ENCODE results near the gene UGT1A3.
"Not testable (repeated sequence)": the region's sequence is repeated elsewhere in the genome, so short reads cannot be mapped to it uniquely, and the experiment has no call there.

The UGT1A3 gene

GRCh38 chr2:233728723-233729301 lies at the start of gene UGT1A3:
UGT1A3 (plus strand) TSS chr2:233729042; CDS start chr2:233729127, 85 bp downstream.
- no peak for DNase-seq

DNA sequence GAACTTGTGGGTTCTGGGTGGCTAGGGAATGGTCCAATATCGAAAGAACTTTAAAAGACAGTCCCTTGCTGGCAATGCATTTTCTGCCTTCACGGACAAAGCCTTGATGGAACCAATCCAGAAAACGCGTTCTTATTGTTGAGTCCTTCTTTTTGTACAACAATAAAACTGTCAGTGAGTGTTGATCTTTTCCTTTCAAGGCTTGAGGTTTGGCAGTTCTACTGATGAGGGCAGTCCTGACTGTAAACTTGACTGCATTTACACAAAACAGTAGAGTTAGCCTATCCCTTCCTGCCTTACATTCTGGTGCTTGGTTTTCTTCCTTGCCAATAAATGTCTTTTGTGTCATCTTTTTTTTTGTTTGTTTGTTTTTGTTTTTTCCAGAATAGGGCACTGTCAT lies 49.6 kb upstream of the UGT1A3 start:
- DNase-seq = no peak

DNA sequence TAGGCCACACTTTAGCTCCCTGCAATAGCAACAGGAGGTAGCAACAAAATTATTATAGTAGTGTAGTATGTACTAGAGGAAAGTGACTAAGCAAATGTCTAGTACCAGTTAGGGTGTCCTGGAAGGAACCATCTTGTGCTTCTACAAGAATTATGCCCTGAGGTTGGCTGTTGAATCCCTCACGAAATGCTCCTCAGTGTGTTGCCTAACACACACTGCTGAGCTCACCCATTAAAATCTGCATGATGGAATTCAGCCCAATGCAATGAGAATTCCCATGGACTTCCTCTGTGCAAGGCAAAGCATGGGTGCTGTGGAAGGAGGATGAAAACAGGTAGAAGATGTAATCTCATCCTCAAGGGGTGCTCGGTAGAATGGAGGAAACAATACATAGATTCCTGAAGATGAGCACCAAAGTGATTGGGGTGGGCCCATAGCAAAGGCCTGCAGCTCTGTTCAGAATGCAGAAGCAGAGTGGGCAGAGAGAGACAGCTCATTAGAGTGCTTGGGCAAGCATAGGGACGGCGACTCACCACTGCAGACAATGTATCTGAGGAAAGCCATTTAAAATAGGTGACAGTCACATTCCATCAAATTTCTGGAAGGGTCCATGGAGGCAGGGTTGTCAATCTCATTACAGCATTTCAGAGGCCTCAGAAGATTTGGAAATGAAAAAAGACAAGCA lies 48.3 kb upstream of the UGT1A3 start:
- DNase-seq = no peak

GRCh38 chr2:233681521-233682099 lies 47.2 kb upstream of the UGT1A3 start, which contains the start of gene UGT1A7:
UGT1A7 (plus strand) TSS chr2:233681901; CDS start chr2:233681938, 37 bp downstream.
- no peak for DNase-seq

- DNase-seq = no peak
These were observed 44.2 kb upstream of the UGT1A3 start for GRCh38 chr2:233684640-233685039.

GRCh38 chr2:233686928-233687327 lies 41.9 kb upstream of the UGT1A3 start:
- no peak for DNase-seq

GRCh38 chr2:233688341-233688740 lies 40.5 kb upstream of the UGT1A3 start:
- DNase-seq = no peak

DNA sequence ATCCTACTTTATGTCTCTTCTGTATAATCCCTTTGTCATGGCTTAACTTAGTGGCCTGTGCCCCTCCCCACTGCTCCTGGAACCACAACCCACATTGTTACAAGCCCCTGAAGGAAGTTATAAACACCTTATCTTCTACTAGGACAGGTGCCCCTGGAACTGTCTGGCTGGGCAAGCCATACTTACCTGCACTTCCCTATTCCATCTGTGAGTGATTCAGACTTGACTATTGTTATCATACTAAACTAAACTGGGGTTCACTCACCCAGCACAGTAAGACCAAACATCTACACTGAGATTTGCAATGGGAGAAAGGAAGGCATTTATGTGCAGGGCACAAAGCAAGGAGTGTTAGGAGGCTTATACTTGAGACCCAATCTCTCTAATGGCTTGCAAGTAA lies 39.8 kb upstream of the UGT1A3 start:
- DNase-seq = no peak

DNA sequence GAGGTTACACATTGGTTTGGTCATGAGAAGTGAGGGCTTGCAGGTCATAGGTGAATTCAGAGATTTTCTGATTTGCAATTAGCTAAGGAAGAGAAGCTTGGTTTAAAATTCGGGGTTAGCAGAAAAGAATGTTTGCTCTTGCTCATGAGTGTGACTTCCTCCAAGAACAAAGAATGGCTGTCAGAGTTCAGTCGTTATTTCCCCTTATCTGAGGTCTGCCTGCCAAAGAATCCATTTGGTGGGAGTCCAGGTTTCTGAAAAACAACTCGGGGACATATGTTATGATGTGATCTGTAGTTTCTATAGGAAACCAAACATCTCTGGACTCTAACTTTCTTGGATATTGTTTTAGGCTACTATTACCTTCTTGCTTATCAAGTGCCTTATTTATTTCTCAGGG lies 39.3 kb upstream of the UGT1A3 start:
- no peak for DNase-seq

- DNase-seq = no peak
These were observed 38.4 kb upstream of the UGT1A3 start for GRCh38 chr2:233690444-233690843.

DNA sequence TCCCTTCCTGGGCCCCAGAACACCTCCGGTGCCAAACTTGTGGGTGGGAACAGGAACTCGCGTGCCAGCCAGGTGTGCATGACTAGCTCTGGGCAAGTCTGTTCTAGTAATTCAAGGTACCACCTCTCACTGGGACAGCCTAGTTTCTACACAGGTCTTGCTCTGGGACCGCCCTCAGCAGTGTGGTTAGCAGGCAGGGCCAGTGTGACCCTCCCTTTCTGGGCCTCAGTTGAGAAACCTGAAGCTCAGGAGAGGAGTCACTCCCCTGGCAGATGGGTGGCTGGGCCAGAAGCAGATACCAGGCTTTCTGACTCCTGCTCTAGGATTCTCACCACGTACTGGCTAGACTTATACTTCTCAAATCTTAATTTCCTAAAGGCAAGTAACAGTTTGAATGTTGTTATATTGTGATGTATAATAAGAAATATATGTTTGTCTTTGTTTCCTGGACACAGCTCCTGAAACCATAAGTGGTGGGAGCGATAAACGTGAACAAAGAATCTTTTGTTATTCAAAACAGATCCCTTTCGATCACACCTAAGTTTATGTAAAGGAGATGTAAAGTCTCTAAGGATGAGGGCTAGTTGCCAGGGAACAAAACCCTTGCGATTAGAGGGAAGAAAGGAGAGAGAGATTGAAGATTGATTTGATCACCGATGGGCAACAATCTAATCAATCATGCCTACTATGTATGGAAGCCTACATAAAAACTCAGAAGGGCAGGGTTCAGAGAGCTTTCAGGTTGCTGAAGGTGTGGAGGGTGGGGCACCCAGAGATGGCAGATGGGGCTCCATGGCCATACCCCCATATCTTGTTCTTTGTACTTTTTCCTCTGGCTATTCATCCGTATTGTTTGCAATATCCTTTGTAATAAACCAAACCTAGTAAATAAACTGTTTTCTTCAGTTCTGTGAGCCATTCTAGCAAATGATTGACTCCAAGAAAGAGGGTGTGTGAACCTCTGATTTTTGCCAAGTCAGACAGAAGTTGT lies 37.1 kb upstream of the UGT1A3 start:
- no peak for DNase-seq

- no peak for DNase-seq
These were observed 36.2 kb upstream of the UGT1A3 start, which contains the start of gene UGT1A6 for GRCh38 chr2:233692648-233693047. UGT1A6 (plus strand) TSS chr2:233692890; CDS start chr2:233693005, 115 bp downstream.

GRCh38 chr2:233693963-233694362 lies 34.9 kb upstream of the UGT1A3 start:
- DNase-seq = no peak

DNA sequence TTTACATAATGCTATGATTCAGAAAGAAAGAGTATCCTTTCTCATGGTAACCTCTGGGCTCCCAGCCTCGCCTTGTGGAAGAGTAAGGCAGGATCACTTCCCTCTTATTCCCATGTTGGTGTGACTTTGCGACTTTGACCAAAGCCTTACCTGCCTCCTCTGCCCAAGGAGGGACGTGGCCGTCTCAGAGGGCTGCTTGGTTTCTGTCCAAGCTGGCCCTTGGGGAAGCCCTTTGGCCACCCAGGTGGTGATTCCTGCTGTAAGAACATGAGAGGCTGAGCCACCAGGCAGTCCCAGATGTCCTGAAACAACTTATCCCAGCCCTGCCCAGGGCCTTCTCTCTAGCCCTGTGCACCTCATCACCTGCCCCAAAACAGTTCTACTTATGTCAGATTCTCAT lies 30.1 kb upstream of the UGT1A3 start:
- DNase-seq = no peak

- DNase-seq = no peak
These were observed 29.3 kb upstream of the UGT1A3 start for GRCh38 chr2:233699424-233700027.

DNA sequence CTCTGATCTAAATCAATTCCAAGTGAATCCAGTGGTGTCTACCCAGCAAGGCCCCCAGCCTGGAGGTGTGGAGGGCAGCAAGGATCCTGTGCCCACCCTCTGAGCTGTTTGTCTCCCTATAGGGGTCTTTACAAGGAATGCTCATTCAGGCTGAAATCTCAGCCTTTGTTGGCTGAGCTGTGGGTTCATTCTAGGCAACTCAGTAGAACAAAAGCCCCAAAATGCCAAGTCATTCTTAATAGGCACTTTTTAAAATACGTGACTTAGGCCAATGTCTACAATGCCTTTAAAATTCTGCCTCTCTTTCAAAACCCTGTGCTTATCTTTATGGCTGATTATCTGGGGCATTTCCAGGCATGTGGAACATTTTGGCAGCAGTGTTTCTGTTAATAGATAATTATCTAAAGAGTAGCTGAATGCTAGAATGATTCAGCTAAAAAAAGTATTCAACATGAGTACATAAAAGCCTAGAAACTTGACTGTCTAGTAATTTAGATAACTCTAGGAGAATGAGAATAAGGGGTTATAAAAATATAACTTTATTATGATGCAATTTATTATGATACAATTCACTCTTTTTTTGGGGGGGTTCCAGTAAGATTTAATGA lies 28.7 kb upstream of the UGT1A3 start:
- DNase-seq = no peak

GRCh38 chr2:233700842-233701241 lies 28.0 kb upstream of the UGT1A3 start:
- DNase-seq = not testable (repeated sequence)

DNA sequence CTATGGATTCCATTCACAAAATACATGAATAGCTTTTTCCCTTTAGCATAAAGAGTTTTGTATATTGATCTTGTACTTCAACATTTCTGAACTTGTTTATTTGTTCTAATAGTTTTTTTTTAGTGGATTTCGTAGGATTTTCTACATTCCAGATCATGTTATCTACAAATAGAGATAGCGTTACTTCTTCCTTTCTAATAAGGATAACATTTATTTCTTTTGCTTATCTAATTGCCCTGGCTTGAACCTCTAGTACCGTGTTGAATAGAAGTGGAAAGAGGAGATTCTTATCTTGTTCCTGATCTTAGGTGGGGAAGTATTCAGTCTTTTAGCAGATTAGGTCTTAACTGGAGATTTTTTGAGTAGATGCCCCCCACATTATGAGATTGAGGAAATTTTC lies 26.6 kb upstream of the UGT1A3 start:
- DNase-seq = no peak

- DNase-seq = no peak
These were observed 22.8 kb upstream of the UGT1A3 start for GRCh38 chr2:233705911-233706506.

GRCh38 chr2:233706720-233707119 lies 22.1 kb upstream of the UGT1A3 start:
- no peak for DNase-seq

DNA sequence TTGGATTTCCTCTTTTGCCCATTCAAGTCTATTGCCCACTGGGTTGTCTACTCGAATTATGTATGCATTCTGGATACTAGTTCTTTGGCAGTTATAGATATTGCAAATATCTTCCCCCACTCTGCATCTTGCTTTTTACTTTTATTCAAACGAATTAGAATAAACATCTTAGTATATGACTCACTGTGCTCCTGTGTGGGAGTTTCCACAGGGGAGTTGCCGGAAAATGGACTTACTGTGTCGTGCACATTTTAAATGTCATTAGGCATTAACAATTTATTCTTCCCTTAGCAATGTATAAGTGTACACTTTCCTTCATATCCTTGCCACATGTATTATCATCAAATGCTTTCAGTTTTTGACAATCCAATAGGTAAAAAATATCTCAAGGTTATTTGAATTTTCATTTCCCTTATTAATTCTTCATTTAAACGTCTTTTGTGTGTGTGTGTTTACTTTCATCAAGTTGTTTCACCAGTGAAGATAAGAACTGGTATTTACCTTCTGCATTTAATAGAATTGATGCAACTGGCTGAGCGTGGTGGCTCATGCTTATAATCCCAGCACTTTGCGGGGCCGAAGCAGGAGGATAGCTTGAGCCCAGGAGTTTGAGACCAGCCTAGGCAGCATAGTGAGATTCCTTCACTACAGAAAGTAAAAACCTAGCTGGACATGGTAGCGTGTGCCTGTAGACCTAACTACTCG lies 20.8 kb upstream of the UGT1A3 start:
- no peak for DNase-seq
